HG03378 (cell line): ENCODE data around the gene ASXL3.

Experiments
- ATAC-seq: cut with Tn5 transposase; IDR thresholded peaks from one replicate; pipeline ENCODE4 v1.9.1; 2021; ENCODE audit warnings: mild to moderate bottlenecking, moderate library complexity; ENCODE audit not compliant: unreplicated experiment

ASXL3 gene

DNA sequence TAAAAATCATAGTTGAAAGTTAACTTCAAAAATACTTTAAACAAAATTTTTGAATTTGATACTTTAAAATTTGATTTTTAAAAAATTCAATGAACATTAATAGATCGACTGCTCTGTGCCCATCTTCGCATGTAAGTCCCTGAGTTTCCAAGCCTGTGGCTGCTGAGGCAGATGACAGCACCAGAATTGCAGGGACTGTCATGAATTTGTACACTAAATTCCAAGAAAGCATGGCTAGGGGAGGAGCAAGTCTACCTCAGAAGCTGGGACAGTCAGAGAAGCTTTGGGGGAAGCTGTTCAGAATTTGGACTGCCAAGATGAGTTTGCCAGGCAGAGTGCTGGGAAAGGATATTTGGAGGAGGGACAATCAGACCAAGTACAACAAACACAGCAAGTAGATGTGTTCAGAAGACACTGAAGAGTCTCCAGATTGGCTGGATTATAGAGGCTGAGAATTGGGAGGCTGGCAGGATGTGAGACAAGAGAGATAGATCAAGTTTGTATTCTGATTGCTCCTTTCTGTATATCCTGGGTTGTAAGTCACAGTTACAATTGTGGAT is 79.0 kb downstream of the ASXL3 start:
- no peak for ATAC-seq

DNA sequence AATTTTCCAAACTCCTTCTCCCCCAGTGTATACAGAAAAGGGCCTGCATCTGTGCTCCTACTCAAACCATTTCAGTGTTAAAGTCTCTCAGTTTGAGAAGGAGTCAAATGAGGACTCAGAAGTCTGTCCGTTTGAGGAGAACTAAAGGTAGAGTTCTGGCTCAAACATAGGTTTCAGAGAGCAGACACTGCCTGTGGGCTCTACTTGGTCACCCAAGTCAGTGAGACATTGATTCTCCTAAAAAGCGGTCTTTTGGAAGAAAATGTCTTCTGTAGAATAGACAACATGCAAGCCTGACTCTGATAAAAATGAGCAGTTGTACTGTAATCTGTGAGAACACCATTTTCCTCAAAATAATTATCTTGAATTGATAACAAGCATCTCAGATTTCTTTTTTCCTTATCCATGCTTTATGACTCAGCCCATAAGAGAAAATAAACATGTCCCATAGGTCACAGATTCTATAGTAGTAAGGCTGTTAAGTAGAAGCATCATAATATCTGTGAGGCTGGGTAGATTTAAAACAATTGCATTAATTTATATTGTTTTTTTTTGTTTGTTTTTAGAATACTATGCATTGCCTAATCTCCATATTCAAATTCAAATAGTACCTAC is 82.8 kb downstream of the ASXL3 start:
- ATAC-seq: no peak

GRCh38 chr18:33664241-33664874 is 86.3 kb downstream of the ASXL3 start:
- ATAC-seq: no peak

DNA sequence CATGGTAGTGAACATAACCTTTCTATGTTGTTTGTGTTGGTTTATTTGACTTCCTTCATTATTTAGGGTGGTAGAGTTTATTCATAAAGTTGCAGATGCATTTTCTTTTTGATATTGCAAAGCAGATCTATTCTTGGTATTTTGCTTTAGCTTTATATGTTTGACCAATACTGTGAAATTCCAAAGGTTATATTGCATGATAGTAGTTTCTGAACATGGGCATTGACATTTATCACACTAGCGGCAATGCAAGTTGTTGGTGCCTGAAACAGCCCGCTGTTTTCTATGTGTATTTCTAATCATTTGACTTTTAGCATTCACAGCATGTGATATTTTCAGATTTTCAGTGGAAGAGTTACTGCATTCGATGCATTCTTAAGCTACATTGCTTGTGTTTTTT is 87.2 kb downstream of the ASXL3 start:
- ATAC-seq: no peak

GRCh38 chr18:33665641-33666040 is 87.6 kb downstream of the ASXL3 start:
- no peak for ATAC-seq

GRCh38 chr18:33666915-33667314 is 88.9 kb downstream of the ASXL3 start:
- ATAC-seq: no peak

DNA sequence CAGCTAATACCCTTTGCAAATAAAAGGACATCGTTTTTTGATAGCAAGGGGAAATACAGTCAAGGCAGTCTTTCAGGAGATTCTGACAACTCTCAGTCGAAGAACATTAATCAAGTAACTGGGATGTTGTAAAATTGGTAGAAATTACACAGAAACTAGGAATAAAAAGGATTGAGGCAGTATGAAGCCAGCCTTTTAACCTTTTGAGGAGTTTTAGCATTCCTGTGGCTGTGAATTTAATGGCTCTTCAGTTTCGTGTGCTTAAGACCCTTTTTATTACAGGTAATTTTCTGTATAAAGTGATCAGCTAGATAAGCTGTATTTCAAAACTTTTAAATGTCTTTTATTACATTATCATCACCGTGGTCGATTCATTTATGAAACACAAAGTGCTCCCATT is 91.6 kb downstream of the ASXL3 start:
- ATAC-seq: no peak

GRCh38 chr18:33670029-33670428 is 92.0 kb downstream of the ASXL3 start:
- no peak for ATAC-seq

- no peak for ATAC-seq
Observed at GRCh38 chr18:33673689-33674088, 95.7 kb downstream of the ASXL3 start.

DNA sequence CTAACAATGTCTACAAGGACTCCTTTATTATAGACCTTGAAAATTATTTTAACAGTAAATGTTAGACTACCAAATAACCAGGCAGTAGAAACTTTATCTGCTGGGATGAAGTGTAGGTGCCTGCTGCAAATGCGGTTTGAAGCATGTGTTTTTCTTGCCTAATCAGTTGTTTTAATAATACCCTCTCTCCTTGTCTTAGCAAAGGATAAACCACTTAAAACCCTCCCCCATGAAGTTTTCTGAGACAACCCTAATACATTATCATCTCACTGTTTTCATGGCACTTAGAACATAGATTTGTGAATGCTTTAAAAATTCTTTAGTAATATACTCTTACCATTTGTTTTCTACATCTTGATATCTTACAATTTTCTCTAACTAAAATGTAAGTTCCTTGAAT is 98.6 kb downstream of the ASXL3 start:
- no peak for ATAC-seq

DNA sequence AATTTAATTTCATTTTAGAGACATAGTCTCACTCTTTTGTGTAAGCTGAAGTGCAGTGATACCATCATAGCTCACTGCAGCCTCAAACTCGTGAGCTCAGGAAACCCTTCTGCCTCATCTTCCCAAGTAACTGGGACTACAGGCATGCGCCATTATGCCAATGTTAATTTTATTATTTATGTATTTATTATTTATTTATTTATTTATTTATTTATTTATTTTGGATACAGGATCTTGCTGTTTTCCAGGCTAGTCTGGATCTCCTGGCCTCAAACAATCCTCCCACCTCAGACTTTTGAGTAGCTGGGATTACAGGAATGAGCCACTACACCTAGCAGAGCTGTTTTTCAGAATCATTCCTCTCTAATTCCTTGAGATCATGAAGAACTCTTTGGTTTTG is 99.9 kb downstream of the ASXL3 start:
- ATAC-seq: no peak

GRCh38 chr18:33682436-33682835 is 104.4 kb downstream of the ASXL3 start:
- no peak for ATAC-seq

DNA sequence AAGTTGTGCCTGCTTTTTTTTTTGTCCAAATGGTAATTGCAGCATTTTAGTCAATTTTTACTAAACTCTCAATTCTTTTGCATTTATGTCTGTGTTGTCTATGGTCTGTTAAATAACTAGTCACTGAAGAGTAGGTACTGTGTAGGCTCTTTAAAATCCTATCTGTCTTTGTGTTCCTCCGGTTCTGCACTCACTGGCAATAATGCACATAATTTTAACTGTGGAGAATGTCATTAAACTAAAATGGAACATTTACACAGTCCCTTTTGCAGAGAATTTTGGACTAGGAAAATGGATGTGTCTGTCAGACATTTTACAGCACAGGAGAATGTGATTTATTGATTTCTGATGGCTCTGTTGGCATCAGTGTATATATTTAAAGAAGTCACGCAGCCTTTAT is 116.6 kb downstream of the ASXL3 start:
- ATAC-seq: no peak

GRCh38 chr18:33696332-33697162 is 118.5 kb downstream of the ASXL3 start:
- ATAC-seq: no peak

DNA sequence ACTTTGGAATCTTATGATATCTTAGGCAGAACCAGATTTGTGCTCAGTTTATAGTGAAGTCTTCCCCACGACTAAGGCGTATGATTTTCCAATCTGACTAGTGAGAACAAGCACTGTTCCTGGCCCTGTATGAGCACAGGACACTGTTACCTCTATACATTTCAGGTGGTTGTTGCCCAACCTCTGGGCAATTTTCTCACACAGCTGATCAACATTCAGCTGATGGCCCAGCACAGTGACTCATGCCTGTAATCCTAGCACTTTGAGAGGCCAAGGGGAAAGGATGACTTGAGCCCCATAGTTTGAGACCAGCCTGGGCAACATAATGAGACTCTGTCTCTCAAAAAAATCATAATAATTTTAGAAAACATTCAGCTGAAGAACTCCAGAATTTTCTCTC is 119.5 kb downstream of the ASXL3 start:
- ATAC-seq: no peak

GRCh38 chr18:33699372-33699771 is 121.4 kb downstream of the ASXL3 start:
- no peak for ATAC-seq

DNA sequence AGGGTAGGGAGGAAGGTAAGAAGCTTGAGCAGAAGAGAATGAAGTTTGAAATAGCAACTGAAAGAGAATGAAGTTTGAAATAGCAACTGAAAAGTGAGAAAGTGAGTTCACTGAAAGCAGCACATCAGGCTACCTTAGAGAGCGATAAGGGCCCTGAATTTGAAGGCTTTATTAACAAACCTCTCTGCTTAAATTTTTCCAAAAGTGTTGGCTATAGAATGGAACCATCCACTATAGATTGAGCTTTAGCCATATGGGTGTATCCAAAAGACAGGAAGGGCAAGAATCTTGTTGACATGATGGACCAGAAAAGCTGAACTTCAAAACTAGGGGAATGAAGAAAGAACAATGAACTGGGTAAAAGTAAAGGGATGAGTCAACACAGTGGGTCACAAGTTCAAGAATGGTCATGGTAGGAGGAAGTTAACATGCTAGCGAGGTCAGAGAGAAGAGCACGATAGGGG is 122.5 kb downstream of the ASXL3 start:
- no peak for ATAC-seq

- ATAC-seq: no peak
Observed at GRCh38 chr18:33702625-33703024, 124.6 kb downstream of the ASXL3 start.

DNA sequence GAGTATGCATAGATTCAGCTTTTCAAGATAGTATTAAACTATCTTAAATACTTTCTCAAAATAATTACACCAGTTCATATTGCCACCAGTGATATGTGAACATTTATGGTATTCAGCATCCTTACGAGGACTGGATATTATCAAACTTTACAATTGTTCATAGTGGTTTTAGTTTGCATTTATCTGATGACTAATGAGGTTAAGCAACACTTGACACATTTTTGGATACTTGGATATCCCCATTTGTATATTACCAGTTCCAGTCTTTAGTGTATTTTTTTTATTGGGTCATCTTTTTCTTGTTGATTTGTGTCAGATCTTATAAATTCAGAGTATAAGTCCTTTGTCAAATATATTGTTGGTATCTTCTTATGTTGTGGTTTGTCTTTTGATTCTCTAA is 128.4 kb downstream of the ASXL3 start:
- no peak for ATAC-seq

DNA sequence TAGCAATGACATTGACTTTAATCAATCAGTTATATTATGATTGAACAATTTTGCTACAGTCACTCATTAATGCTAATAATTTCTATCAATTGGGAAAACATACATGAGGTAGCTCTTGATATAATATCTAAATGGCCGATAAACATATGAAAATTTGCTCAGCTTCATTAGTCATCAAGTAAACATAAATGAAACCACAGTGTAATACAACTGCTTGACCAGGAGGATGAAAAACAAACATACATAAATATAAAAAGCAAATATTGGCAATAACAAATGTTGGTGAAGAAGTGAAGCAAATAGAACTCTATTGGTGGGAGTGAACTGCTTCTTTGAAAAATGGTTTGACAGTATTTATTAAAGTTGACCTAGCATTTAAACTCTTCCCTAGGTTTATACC is 130.9 kb downstream of the ASXL3 start:
- ATAC-seq: no peak

GRCh38 chr18:33710269-33710668 is 132.2 kb downstream of the ASXL3 start:
- no peak for ATAC-seq

GRCh38 chr18:33711514-33711913 is 133.5 kb downstream of the ASXL3 start:
- no peak for ATAC-seq
